SK-N-MC (cell line): ENCODE results near the gene ALX4.

Source experiments
- EZH2 ChIP-seq: fragments of 200-600 bp; sonication (generic); IDR thresholded peaks from one replicate; pipeline ENCODE4 v1.6.1; 2017; ENCODE audit warnings: antibody characterized with exemption
- FOXP2 ChIP-seq: optimal IDR thresholded peaks from 2 replicates; pipeline ENCODE3; 2011; ENCODE audit warnings: mild to moderate bottlenecking, moderate library complexity; ENCODE audit not compliant: insufficient read depth; ENCODE audit errors: extremely low read length, control extremely low read depth
- POLR2AphosphoS5 ChIP-seq: IDR thresholded peaks from 2 replicates; pipeline ENCODE4 v1.6.1; 2012; ENCODE audit warnings: mild to moderate bottlenecking, low read depth, low read length, borderline replicate concordance

DNA sequence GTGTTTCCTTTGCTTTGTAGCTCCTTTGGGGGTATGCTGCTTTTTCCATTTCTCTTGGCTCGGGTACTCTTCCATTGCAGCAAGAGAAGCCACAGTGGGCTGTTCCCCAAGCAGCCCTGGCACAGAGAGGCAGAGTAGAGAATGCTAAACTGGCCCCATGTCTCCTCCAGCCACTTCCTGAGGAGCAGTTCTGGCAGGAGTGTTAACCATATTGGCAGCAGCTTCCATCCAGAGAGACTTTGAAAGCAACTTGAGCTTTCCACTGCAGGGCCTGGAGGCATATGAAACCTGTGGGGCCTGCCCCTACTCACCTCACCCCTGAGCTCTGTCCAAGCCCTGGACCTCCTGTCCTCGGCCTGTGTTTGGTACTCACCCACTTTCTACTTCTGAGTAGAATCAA lies 61.8 kb downstream of the ALX4 start:
- TF ChIP-seq POLR2AphosphoS5 (no peak), EZH2 (no peak), FOXP2 (no peak)
